Measurements from ENCODE around the gene FAM222A.

Gene FAM222A

DNA sequence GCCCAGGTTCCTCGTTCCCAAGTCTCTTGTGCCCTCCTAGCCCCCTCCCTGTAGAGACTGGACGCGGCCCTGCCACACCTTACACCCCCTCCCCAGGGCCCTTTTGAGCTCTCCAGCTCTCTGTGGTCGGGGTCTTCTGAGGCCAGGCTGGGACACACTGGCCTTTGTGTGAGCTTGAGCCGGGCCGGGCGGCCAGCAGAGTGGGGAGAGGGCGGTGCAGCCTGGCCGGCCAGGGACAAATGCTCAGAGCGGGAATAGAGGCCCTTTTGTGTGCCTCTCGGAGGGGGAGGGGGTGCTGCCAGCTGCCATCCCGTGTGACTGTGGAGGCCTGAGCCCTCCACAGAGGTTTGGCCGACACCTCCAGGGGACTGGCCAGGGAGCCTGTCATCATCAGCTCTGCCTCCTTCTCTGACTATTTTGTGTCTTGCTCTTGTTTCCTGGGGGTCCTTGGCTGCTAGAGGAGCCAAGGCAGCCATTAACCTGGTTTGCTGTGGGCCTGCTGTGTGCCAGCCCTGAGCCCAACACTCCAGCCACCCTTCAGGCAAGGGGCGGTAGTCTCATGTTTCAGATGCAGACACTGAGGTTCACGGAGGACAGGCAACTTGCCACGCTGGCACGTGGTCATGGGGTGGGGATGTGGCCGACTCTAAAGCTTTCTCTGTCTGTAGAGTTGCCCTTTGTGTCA lies 13.6 kb downstream of the FAM222A start:
- H3K79me2 ChIP-seq (ENCODE audit: low read length) = no peaks in the 10 kb centered on the region
- no peaks in the 10 kb centered on the region for H3K9me3 ChIP-seq (replicated peaks; ENCODE audit: insufficient read depth, low read length)
- H3K36me3 ChIP-seq (replicated peaks; ENCODE audit: insufficient read depth, low read length) = no peaks in the 10 kb centered on the region
- no peak overlapping the region for H2AFZ ChIP-seq (ENCODE audit: low read length)
- H3K9ac ChIP-seq (ENCODE audit: low read length) = no peak overlapping the region
- H3K27ac ChIP-seq (ENCODE audit: low read length) = no peak overlapping the region
- no peak for TF ChIP-seq EZH2 (optimal IDR thresholded peaks at IDR 0.05; ENCODE audit: low read depth, low read length)
- TF ChIP-seq, protein P1, sequence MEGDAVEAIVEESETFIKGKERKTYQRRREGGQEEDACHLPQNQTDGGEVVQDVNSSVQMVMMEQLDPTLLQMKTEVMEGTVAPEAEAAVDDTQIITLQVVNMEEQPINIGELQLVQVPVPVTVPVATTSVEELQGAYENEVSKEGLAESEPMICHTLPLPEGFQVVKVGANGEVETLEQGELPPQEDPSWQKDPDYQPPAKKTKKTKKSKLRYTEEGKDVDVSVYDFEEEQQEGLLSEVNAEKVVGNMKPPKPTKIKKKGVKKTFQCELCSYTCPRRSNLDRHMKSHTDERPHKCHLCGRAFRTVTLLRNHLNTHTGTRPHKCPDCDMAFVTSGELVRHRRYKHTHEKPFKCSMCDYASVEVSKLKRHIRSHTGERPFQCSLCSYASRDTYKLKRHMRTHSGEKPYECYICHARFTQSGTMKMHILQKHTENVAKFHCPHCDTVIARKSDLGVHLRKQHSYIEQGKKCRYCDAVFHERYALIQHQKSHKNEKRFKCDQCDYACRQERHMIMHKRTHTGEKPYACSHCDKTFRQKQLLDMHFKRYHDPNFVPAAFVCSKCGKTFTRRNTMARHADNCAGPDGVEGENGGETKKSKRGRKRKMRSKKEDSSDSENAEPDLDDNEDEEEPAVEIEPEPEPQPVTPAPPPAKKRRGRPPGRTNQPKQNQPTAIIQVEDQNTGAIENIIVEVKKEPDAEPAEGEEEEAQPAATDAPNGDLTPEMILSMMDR (IDR thresholded peaks at IDR 0.05; ENCODE audit: low read length) = no peak
- TF ChIP-seq EZH2phosphoT487 (IDR thresholded peaks at IDR 0.05; ENCODE audit: low read length) = no peak
- H3K4me3 ChIP-seq (ENCODE audit: low read length) = no peak overlapping the region
- H3F3A ChIP-seq (ENCODE audit: insufficient read depth, low read length) = no peaks in the 10 kb centered on the region
- H4K20me1 ChIP-seq (ENCODE audit: insufficient read depth, low read length) = no peaks in the 10 kb centered on the region
- no peak for DNase-seq
- no peaks in the 10 kb centered on the region for H3K27me3 ChIP-seq (replicated peaks; ENCODE audit: insufficient read depth, low read length)
- H3K4me2 ChIP-seq (ENCODE audit: low read depth, low read length) = no peak overlapping the region
- no peaks in the 10 kb centered on the region for H3K9me2 ChIP-seq (replicated peaks; ENCODE audit: insufficient read depth, low read length)
- no peaks in the 10 kb centered on the region for H3K4me1 ChIP-seq (ENCODE audit: low read length)

DNA sequence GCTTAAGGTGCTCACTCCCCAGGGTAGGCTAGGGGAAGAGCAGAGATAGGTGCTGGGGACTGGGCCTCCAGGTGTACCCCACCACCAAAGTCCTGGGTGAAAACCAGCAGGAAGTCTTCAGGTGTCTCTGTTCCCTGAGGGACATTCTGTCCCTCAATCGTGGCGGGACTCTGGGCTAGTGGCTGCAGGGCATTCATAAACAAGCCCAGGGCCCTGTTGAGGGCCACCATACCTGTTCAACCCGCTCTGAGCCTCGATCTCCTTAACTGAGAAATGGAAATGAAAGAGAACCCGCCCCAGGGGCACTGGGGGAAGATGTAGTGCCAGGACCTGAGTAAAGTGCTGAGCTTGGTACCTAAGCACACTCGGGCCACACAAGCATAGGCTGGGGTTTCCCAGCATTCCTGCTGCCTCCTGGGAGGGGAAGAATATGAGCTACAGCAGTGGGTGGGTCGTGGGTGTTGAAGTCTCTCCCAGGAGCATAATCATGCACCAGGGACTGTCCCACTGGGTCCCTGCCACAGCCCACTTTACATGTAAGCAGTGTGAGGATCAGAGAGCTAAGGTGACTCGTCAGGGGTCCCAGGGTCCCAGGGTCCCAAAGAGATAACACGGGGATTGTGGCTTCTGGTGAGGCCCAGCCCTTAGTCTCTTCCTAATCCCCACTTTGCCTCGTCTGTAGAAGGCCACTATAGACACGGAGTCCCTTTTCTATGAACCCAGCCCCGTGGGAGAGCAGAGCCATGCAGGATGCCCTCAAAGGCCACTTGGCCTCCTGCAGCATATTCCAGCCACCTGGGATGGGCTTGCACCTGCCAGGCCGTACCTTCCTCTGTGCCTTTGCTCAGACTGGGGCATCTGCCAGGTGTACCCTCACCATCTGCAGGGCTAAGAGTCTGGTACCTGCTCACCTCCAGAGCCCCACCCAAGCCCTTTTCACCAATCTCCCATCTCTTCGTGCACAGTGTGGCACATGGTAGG lies 14.4 kb downstream of the FAM222A start:
- TF ChIP-seq EZH2phosphoT487 (IDR thresholded peaks at IDR 0.05; ENCODE audit: low read length) (no peak), EZH2 (optimal IDR thresholded peaks at IDR 0.05; ENCODE audit: low read depth, low read length) (no peak)
- TF ChIP-seq, protein P1 (IDR thresholded peaks at IDR 0.05; ENCODE audit: low read length) = no peak
- H3K27ac ChIP-seq (ENCODE audit: low read length) = no peak overlapping the region
- no peak overlapping the region for H3K4me3 ChIP-seq (ENCODE audit: low read length)
- H3K4me1 ChIP-seq (ENCODE audit: low read length) = no peaks in the 10 kb centered on the region
- no peaks in the 10 kb centered on the region for H3K27me3 ChIP-seq (replicated peaks; ENCODE audit: insufficient read depth, low read length)
- no peaks in the 10 kb centered on the region for H3K9me2 ChIP-seq (replicated peaks; ENCODE audit: insufficient read depth, low read length)
- no peaks in the 10 kb centered on the region for H3K9me3 ChIP-seq (replicated peaks; ENCODE audit: insufficient read depth, low read length)
- no peaks in the 10 kb centered on the region for H3F3A ChIP-seq (ENCODE audit: insufficient read depth, low read length)
- no peak overlapping the region for H2AFZ ChIP-seq (ENCODE audit: low read length)
- no peaks in the 10 kb centered on the region for H3K79me2 ChIP-seq (ENCODE audit: low read length)
- H3K9ac ChIP-seq (ENCODE audit: low read length) = no peak overlapping the region
- no peak for DNase-seq
- H4K20me1 ChIP-seq (ENCODE audit: insufficient read depth, low read length) = no peaks in the 10 kb centered on the region
- no peaks in the 10 kb centered on the region for H3K36me3 ChIP-seq (replicated peaks; ENCODE audit: insufficient read depth, low read length)
- H3K4me2 ChIP-seq (ENCODE audit: low read depth, low read length) = no peak overlapping the region

DNA sequence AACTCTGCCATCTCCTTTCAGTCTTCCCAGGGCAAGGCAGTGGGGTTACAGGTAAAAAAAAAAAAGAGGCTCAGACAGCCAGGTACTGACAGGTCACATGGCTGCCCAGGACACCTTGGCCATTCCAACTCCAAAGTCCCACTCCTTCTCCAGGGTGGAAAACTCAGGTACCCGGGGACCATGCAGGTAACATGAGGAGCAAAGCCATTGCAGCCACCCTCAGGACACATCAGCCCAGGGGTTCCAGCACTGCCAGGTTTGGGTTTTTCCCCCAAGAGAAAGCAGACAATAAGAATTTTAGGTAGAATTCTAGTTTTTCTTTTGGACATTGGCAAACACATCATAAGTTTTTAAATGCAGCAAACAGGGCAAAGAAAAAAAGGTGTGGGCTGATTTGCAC lies 15.3 kb downstream of the FAM222A start:
- no peaks in the 10 kb centered on the region for H4K20me1 ChIP-seq (ENCODE audit: insufficient read depth, low read length)
- no peak overlapping the region for H3K4me2 ChIP-seq (ENCODE audit: low read depth, low read length)
- H3K4me1 ChIP-seq (ENCODE audit: low read length) = no peaks in the 10 kb centered on the region
- no peaks in the 10 kb centered on the region for H3K79me2 ChIP-seq (ENCODE audit: low read length)
- H3F3A ChIP-seq (ENCODE audit: insufficient read depth, low read length) = no peaks in the 10 kb centered on the region
- H3K4me3 ChIP-seq (ENCODE audit: low read length) = no peak overlapping the region
- H3K9me3 ChIP-seq (replicated peaks; ENCODE audit: insufficient read depth, low read length) = no peaks in the 10 kb centered on the region
- DNase-seq = no peak
- no peaks in the 10 kb centered on the region for H3K27me3 ChIP-seq (replicated peaks; ENCODE audit: insufficient read depth, low read length)
- no peaks in the 10 kb centered on the region for H3K9me2 ChIP-seq (replicated peaks; ENCODE audit: insufficient read depth, low read length)
- no peak overlapping the region for H3K9ac ChIP-seq (ENCODE audit: low read length)
- no peak overlapping the region for H3K27ac ChIP-seq (ENCODE audit: low read length)
- TF ChIP-seq EZH2phosphoT487 (IDR thresholded peaks at IDR 0.05; ENCODE audit: low read length) = no peak
- no peaks in the 10 kb centered on the region for H3K36me3 ChIP-seq (replicated peaks; ENCODE audit: insufficient read depth, low read length)
- no peak overlapping the region for H2AFZ ChIP-seq (ENCODE audit: low read length)

Data from MM.1S (cell line).